Heart left ventricle (tissue), 13 donors: ENCODE measurements around the gene TMTC4.

Source experiments
- POLR2A ChIP-seq, 2 donors: fragments of 450-650 bp; IDR thresholded peaks; one replicate each; pipeline ENCODE4 v1.6.1; 2017; ENCODE audit warnings: antibody characterized with exemption in 2 of 2, mild to moderate bottlenecking in 2 of 2, moderate library complexity in 2 of 2
- TF ChIP-seq, protein P1 (sequence below), 12 donors: fragments of 200-600 bp; sonication (generic) in 4 of 12; IDR thresholded peaks; one replicate each; pipeline versions ENCODE4 v1.5.0 to v1.8.0; 2018 to 2022; ENCODE audit warnings: antibody characterized with exemption in 12 of 12, mild to moderate bottlenecking in 5 of 12
- donor health status: ischemic (EF 13 %, LVEDD 7.1; RV severe dilation, severe dysfunction).
- donor health status: DM: no; HTN: yes; CAD: no.
- donor health status: DM: no; HTN: no; CAD: no.
- donor health status: ischemic (EF 25% LVEDD 6.9; RV normal size, moderate dysfunction).
- donor health status: ischemic (EF 25% LVEDD 5.7; RV mildly dilated, moderate dysfunction).
- donor health status: ischemic (EF 35%, LVEDD 5.7; RV mildly dilated, moderate dysfunction).
- donor health status: nonischemic (EF 11% LVEDD 7.7; RV severe dilation, severe dysfunction).
- donor health status: DM: yes; HTN: yes; CAD: no.
- donor health status: PGD.
- donor health status: ischemic (EF 29% LVEDD 5.4; RV normal size, mild dysfunction).
- donor health status: nonischemic (EF 23%, LVEDD 6.1; RV moderate dilation, normal function).

DNA sequence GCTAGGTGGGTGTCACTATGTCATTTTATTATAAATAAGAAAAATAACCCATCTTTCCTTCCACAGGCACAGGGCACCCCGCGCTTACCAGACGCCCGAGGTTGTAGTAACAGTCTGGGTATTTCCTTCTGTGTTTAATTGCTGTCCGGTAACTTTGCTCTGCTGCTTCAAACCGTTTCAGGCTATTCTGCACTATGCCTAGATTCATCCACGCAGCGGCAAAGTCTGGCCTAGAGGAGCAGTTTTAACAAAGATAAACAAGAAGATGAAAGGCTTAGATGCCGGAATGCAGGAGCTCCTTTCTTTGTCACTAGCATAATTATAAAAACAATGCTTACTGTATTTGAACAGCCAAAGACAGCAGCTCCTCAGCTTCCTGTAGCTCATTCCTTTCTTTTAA lies 49.1 kb downstream of the TMTC4 start:
- TF ChIP-seq, protein P1, sequence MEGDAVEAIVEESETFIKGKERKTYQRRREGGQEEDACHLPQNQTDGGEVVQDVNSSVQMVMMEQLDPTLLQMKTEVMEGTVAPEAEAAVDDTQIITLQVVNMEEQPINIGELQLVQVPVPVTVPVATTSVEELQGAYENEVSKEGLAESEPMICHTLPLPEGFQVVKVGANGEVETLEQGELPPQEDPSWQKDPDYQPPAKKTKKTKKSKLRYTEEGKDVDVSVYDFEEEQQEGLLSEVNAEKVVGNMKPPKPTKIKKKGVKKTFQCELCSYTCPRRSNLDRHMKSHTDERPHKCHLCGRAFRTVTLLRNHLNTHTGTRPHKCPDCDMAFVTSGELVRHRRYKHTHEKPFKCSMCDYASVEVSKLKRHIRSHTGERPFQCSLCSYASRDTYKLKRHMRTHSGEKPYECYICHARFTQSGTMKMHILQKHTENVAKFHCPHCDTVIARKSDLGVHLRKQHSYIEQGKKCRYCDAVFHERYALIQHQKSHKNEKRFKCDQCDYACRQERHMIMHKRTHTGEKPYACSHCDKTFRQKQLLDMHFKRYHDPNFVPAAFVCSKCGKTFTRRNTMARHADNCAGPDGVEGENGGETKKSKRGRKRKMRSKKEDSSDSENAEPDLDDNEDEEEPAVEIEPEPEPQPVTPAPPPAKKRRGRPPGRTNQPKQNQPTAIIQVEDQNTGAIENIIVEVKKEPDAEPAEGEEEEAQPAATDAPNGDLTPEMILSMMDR (IDR thresholded peaks at IDR 0.05) = no peak
- TF ChIP-seq POLR2A (IDR thresholded peaks at IDR 0.05) = no peak
